GM12872 (cell line): ENCODE measurements around the gene CACNA1C.

ENCODE experiments used
- TF ChIP-seq, protein P1 (sequence below): IDR thresholded peaks from 3 replicates; pipeline ENCODE4 v1.5.1; 2011; ENCODE audit warnings: low read depth, mild to moderate bottlenecking, low read length, moderate library complexity; ENCODE audit not compliant: insufficient read depth

The CACNA1C gene

DNA sequence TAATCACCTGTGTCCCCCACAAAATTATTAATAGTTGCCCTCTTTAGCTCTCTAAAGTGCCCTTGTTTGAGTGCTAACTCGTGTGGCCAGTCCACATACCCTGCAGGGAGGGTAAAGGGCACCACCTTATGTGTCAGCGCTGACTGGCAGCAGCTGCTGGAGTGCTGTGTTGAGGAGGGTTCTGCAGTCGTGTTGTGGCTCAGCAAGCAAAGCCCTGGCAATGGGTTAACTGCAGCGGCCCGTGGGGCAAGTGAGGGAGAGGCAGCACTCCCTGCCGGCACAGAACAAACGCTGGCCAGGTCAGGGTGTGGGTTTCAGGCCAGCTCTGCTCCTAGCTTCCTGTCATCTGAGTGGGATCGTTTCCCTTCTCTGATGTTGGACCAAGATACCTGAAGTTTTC is 369.8 kb downstream of the CACNA1C start:
- TF ChIP-seq, protein P1, sequence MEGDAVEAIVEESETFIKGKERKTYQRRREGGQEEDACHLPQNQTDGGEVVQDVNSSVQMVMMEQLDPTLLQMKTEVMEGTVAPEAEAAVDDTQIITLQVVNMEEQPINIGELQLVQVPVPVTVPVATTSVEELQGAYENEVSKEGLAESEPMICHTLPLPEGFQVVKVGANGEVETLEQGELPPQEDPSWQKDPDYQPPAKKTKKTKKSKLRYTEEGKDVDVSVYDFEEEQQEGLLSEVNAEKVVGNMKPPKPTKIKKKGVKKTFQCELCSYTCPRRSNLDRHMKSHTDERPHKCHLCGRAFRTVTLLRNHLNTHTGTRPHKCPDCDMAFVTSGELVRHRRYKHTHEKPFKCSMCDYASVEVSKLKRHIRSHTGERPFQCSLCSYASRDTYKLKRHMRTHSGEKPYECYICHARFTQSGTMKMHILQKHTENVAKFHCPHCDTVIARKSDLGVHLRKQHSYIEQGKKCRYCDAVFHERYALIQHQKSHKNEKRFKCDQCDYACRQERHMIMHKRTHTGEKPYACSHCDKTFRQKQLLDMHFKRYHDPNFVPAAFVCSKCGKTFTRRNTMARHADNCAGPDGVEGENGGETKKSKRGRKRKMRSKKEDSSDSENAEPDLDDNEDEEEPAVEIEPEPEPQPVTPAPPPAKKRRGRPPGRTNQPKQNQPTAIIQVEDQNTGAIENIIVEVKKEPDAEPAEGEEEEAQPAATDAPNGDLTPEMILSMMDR: no peak

DNA sequence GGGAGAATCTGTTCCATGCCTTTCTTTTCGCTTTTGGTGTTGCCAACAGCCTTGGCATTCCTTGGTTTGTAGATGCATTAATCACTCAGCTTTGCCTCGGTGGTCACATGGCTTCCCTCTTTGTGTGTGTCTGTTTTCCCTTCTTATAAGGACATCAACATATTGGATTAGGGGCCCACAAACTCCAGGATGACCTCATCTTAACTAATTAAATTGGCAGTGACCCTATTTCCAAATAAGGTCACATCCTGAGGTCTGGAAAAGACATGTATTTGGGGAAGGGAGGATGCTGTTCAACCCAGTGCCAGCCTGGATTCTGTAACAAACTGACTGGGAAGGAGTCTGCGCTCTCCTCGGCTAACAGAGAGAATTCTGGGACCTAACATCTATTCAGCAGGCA is 376.2 kb downstream of the CACNA1C start:
- TF ChIP-seq, protein P1: no peak

DNA sequence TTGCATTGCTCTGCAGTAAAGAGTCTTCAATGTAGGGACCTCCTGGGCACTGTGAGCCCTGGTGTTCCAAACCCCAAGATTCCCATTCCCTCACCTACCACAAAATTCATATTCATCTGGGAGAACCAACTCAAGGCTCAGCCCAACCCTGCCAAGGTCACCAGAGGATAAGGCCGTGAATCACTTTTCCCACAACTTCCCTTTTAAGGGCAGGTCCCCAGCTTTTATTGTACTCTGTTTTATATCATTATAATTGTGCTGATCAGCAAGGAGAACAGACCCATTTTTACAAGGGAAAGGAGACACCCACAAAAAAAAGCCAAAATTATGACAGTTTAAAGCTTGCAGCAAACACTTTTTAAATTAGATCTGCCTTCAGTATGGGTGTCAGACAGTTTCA is 379.0 kb downstream of the CACNA1C start:
- TF ChIP-seq, protein P1: no peak

DNA sequence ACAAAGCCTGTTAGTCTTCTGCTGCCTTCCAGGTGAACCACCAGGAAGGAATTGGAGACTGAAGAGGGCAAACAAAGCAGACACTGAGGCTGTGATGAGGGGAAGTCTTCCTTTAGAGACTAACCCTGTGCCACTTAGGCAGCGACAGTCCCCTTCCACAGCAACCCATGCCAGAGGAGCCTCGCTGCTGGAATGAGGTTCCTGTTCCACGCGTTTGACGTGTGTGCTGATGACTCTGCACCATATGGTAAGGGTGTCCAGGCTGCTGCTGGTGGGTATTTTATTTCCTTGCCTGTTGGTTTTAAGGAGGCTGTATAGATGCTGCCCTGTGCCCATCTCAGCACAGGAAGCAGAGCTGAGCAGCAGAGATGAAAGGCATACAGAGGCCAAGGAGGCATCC is 380.1 kb downstream of the CACNA1C start:
- TF ChIP-seq, protein P1: no peak

DNA sequence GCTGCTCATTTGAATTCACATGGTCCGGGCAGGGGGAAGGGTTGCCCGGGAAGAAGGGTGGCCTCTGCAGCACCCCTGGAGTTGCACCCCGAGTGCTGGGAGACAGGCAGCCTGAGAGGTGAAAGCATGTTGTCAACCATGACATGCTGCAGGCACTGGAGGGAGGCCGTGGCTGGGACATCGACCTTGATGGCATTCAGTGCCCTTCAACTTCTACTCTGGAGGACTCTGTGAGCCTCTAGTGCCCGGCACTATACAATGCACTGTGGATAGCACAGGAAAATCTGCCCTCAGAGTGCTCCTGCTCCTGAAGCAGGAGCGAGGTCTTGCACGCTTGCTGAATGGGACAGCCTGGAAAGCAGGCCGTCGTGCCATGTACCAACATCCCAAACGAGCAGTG is 382.7 kb downstream of the CACNA1C start:
- TF ChIP-seq, protein P1: no peak

DNA sequence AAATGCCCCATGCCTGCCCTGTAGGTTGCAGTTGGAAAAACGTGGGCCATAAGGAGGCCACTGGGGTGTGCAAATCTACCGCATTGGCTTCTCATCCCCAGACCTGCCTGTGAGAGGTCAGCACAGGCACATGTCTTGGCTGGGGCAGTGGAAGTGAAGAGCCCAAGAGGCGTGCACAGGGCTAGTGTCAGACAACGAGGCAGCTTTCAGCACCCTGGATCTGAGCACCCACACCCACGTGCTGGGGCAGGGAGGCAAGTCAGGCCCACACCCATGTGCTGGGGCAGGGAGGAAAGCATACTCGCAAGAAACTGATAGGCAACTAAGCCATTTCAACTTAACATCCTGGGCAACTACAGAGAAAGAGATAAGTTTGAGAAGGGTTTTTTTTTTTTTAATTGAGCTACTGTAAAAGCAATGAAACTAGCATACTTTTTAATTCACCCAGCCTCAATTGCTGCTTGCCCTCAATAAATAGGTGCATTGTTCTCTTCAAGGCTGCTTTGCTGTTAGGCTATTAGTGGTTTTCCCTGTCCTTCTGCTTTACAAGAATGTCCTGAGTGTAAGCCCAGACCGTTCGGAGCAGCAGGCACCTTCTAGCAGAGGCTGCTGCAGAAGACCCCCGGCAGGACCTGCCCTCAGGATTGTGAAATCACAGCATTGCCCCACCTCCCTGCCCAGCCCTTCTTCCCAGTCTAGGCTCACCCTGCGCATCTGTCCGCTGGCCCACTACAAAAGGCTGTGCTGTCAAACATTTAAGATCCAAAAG is 386.7 kb downstream of the CACNA1C start:
- TF ChIP-seq, protein P1: no peak

DNA sequence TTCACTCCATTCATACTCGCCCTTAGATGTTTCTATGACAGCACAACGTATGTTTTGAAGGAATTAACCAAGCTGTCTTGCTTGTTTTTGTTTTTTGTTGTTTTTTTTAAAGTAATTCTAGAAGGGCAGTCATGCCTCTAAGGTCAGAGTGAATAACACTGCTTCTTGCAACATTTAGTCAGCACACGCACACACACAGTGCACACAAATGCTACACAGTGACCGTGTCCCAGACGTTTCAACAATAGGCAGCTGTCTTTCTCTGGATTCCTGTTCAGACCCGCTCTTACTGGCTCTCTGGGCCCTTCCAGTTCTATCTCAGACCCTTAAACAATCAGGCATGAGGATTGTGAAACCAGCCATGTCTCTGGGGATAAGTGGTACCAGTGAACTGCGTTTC is 391.0 kb downstream of the CACNA1C start:
- TF ChIP-seq, protein P1: no peak
